K562 (cell line): ENCODE data around the gene ZSWIM3. TPM values are rescaled to one million over a fixed set of nuclear protein-coding genes. Genes with fewer than 3 reads are reported as not detected.

Experiments
- CREB3L1 ChIP-seq: fragments of 450-650 bp; IDR thresholded peaks from 2 replicates; pipeline ENCODE4 v1.6.1; 2014; ENCODE audit warnings: low read depth, mild to moderate bottlenecking, moderate library complexity, borderline replicate concordance
- ERF ChIP-seq: fragments of 450-650 bp; formaldehyde crosslinking; IDR thresholded peaks from 2 replicates; pipeline ENCODE4 v1.4.0; 2020; ENCODE audit warnings: mild to moderate bottlenecking, mixed read lengths
- ETV5 ChIP-seq: sonication (generic); formaldehyde crosslinking; IDR thresholded peaks from 2 replicates; pipeline ENCODE4 v1.4.0; 2020; ENCODE audit warnings: low read depth, mild to moderate bottlenecking, missing genetic modification reagents
- GABPB1 ChIP-seq: sonication (generic); formaldehyde crosslinking; IDR thresholded peaks from 2 replicates; pipeline ENCODE4 v1.8.0; 2022; ENCODE audit warnings: mild to moderate bottlenecking, missing genetic modification reagents
- KLF16 ChIP-seq: IDR thresholded peaks from 2 replicates; pipeline ENCODE4 v1.6.1; 2016; ENCODE audit warnings: antibody characterized with exemption
- PRDM10 ChIP-seq: fragments of 450-650 bp; IDR thresholded peaks from 2 replicates; pipeline ENCODE4 v1.6.1; 2018; ENCODE audit not compliant: partially characterized antibody
- RB1 ChIP-seq: fragments of 450-650 bp; IDR thresholded peaks from 2 replicates; pipeline ENCODE4 v1.6.1; 2017; ENCODE audit warnings: low read depth, mild to moderate bottlenecking
- UBTF ChIP-seq, 2 experiments: IDR thresholded peaks; 2 replicates each; pipeline ENCODE4 v1.6.1; 2012; ENCODE audit warnings: improper control_type of control experiment in 2 of 2, low read depth in 2 of 2, low read length in 2 of 2, borderline replicate concordance in 1 of 2
- XRCC5 ChIP-seq: fragments of 200-400 bp; formaldehyde crosslinking; IDR thresholded peaks from 2 replicates; pipeline ENCODE4 v1.6.1; 2017; ENCODE audit warnings: low read depth, mild to moderate bottlenecking, low read length
- ZBTB11 ChIP-seq, 3 experiments: fragments of 200-800 bp in 1 of 3; fragments of 250-450 bp in 1 of 3; fragments of 450-650 bp in 1 of 3; sonication (Bioruptor Pico) in 1 of 3; sonication (Bioruptor generic) in 1 of 3; formaldehyde crosslinking in 1 of 3; IDR thresholded peaks; 2 replicates each; pipeline versions ENCODE4 v1.6.1 to v1.8.0; 2016 to 2022; ENCODE audit warnings: mild to moderate bottlenecking in 2 of 3, missing genetic modification characterization in 2 of 3, missing compliant biosample characterization in 1 of 3, moderate library complexity in 1 of 3
- ZBTB2 ChIP-seq: fragments of 450-650 bp; IDR thresholded peaks from 2 replicates; pipeline ENCODE4 v1.6.1; 2016; ENCODE audit warnings: antibody characterized with exemption
- ZNF644 ChIP-seq: fragments of 200-800 bp; sonication (Bioruptor generic); IDR thresholded peaks from 2 replicates; pipeline ENCODE4 v1.6.1; 2016; ENCODE audit warnings: low read depth, missing genetic modification characterization, missing compliant biosample characterization
- polyA plus RNA-seq, 8 experiments: library from polyadenylated mRNA; depleted of rRNA in 4 of 8; stranded (reverse) in 5 of 8; unstranded in 3 of 8; fragments of >200 nt; fragmentation: Nextera tagmentation in 2 of 8; fragmentation: Illumina TruSeq in 1 of 8; extraction: Ambion mirVana in 2 of 8; extraction: Trizol in 1 of 8; gene quantifications; 2 replicates each; pipeline versions ENCODE4 v1.2.1 to v1.2.3, GENCODE V29; 2011 to 2014; ENCODE audit warnings: inconsistent platforms in 1 of 8, missing spikeins in 1 of 8
- total RNA-seq, 7 experiments: library from RNA; depleted of rRNA in 6 of 7; stranded (reverse); fragments of >200 nt in 6 of 7; fragmentation: Illumina TruSeq in 2 of 7; extraction: Trizol in 2 of 7; gene quantifications; 2 replicates each; pipeline versions ENCODE4 v1.2.1 to v1.2.3, GENCODE V29; 2011 to 2021; ENCODE audit warnings: low replicate concordance in 1 of 7

Gene ZSWIM3
- total and polyA plus RNA-seq, 9 of the 15 experiments (the other 6 are each of a cell fraction or from before 2014, with no cell fraction given) = 1.7 to 4.3 (median 2.9) TPM

GRCh38 chr20:45890985-45891983 lies 33.9 kb downstream of the ZSWIM3 start, which contains the start of the genes CTSA and NEURL2 (continued):
- TF ChIP-seq PRDM10 = no peak
- no peak for TF ChIP-seq ZBTB11 (CRISPR knock-in tag; IDR thresholded peaks at IDR 0.05)
- TF ChIP-seq ZBTB2 = no peak
- TF ChIP-seq UBTF (IDR thresholded peaks at IDR 0.05; ENCODE audit: borderline replicate concordance in 1 of 2, low read depth in 2 of 2, low read length in 2 of 2) = peak in 1 of 2 experiments; percentile 68; a peak in 1 of 4 replicates
- TF ChIP-seq ETV5 (CRISPR knock-in tag) = peak; percentile 48; the same call in 1 of the 2 replicates
- no peak for TF ChIP-seq XRCC5
- TF ChIP-seq KLF16 = peak; percentile 46; the same call in 1 of the 2 replicates
- TF ChIP-seq ZNF644 = no peak
- TF ChIP-seq RB1 = peak; percentile 88
- no peak for TF ChIP-seq ERF (CRISPR knock-in tag)
- peak; percentile 52; the same call in 1 of the 2 replicates for TF ChIP-seq GABPB1
- peak; percentile 87 for TF ChIP-seq CREB3L1
